ENCODE data around the gene SNCA.

The SNCA gene

DNA sequence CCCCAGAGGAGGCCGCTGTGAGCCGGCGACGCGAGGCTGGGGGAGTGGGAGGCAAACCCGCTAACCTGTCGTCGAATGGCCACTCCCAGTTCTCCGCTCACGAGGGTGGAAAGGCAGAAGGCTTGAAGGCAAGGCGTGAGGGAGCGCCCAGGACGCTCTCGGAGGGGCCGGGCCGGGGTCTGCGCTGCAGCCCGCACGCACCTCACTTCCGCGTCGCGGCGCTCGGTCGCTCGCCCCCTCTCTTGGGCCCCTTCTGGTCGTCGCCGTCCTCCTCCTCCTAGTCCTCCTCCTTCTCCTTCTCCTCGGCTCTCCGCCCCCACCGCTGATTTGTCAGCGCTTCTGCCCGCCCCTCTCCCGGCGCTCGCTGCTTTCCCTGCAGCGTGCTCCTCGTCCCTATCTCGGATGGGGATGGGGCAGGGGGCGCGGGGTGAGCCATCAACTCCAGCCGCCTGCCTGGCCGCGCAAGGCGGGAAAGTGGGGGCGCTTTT lies at the start of gene SNCA:
Gene SNCA, minus strand, starts transcription at position 265 of the 488 bp plus-strand sequence. CDS start 1,494 bp downstream, outside the sequence.
- no peak for DNase-seq (ENCODE audit: low read depth)

- no peak for DNase-seq (ENCODE audit: low read depth)
Observed at GRCh38 chr4:89879215-89879614, 42.3 kb upstream of the SNCA start.

GRCh38 chr4:89878611-89879010 lies 41.6 kb upstream of the SNCA start:
- no peak for DNase-seq (ENCODE audit: low read depth)

DNA sequence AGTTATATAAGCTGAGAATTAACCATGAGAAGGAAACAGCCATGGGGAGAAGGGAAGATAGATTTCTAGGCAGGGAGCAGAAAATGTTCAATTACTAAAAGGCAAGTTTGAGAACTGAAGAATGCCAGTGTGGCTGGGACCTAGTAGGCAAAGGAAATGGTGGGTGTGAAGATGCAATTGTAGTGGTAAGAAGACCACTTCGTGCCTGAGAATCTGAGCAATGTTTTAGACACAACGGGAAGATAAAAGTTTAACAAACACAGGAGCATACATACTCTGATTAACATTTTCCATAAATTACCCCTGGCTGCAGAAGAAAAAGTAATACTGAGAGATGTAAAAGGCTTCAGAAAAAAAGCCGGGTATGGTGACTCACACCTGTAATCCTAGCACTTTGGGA lies 39.6 kb upstream of the SNCA start:
- no peak for DNase-seq (ENCODE audit: low read depth)

DNA sequence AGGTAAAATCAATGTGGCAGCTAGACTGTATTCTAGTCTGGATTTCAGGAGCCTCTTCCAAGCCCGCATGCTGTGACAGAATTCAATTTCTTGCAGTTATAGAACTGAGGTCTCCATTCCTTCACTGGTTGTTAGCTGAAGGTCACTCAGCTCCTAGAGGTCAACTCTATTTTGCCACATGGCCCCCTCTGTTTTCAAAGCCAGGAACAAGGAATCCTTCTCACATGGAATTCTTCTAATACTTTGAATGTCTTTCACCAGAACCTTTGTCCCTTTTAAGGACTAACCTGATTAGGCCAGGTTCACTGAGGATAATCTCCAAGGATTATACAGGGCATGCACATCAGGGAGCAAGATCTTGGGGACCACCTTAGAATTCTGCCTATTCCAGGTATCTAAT lies 34.2 kb upstream of the SNCA start:
- no peak for DNase-seq (ENCODE audit: low read depth)

GRCh38 chr4:89868999-89869589 lies 32.1 kb upstream of the SNCA start:
- DNase-seq (ENCODE audit: low read depth): no peak

- DNase-seq (ENCODE audit: low read depth): no peak
Observed at GRCh38 chr4:89868276-89868675, 31.3 kb upstream of the SNCA start.

DNA sequence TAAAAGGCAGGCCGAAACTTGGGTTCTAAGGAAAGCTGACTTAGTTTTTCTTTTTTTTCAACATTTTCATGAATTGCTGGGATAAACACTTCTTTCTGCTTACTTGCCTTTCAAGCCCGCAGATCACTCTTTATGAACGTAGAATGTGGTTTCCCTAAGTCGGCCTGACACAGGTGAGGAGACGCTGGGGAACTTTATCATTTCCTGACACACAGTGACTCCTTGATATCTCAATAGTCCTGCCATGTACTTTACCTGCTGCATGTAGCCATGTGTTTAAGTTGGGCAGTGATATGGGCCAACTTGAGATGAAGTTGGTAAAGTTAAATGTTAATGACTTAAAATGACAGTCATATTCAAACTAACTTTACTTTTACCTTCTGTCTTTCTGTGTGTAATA lies 26.6 kb upstream of the SNCA start:
- DNase-seq (ENCODE audit: low read depth): no peak

GRCh38 chr4:89860971-89861370 lies 24.0 kb upstream of the SNCA start:
- DNase-seq (ENCODE audit: low read depth): no peak

- no peak for DNase-seq (ENCODE audit: low read depth)
Observed at GRCh38 chr4:89855236-89855635, 18.3 kb upstream of the SNCA start.

GRCh38 chr4:89847571-89848325 lies 10.8 kb upstream of the SNCA start:
- DNase-seq (ENCODE audit: low read depth): no peak

DNA sequence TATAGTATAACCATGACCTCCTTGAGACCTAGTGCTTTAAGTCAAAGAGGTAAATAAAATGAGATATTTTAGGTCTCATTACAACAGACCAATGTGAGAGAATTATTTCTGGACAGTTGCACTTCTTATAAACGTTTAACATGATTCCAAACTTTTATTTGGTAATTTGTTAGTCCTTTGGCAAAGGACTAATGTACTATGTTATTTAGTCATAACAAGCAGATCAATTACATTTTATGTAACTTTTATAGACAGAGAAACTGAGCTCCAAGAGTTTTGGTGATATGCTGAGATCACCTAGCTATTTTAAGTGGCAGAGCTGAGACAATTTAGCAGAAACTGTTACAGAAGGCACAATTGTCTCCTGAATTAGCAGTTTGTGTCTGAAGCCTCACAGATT lies 2.6 kb upstream of the SNCA start:
- no peak for DNase-seq (ENCODE audit: low read depth)

GRCh38 chr4:89837993-89838390 lies 1.0 kb upstream of the SNCA start:
- DNase-seq (ENCODE audit: low read depth): no peak

- DNase-seq (ENCODE audit: low read depth): no peak
Observed at GRCh38 chr4:89837385-89837992, 528 bp upstream of the SNCA start.

DNA sequence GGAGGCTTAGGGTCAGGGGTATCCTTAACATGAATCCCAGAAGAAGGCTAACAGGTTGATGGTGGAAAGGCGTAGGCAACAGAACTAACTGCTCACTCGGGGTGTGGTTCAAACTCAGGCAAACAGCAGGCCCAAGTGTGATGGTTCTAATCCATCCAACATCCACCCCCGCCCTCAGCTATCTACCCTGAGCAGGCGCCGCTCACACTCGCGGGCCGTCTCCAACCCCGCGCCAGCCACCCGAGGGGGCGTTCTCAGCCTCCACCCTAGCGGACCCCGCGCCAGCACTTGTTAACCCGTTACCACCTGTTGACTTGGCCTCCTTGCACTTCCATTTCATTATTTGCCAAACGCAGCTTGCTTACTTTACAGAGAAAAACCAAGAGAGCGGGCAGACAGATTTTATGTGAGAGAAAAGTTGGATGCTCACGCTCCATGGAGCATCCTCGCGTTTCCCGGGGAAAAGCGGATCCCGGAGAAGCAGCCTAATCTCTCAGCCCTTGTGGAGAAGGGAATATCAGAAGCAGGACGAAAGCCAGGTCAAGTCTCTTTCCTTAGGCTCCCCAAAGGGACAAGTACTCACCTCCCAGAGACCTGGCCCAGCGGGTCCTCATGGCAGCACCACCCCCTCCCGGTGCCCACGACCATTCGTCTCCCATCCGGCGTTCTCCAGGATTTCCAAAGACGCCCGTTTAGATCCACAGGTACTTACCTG lies 773 bp downstream of the SNCA start:
- DNase-seq (ENCODE audit: low read depth): no peak

DNA sequence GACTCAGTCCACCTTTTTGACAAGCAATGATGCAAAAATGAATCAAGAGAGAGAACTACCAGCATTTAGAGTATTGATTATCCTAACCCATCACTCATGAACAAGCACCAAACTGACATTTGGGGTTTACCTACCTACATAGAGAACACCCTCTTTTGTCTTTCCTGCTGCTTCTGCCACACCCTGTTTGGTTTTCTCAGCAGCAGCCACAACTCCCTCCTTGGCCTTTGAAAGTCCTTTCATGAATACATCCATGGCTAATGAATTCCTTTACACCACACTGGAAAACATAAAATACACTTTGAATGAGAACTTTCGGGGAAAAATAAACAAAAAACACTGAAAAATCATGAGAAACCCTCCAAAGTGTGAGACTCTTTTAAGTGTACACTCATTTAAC lies 1.5 kb downstream of the SNCA start:
- no peak for DNase-seq (ENCODE audit: low read depth)

DNA sequence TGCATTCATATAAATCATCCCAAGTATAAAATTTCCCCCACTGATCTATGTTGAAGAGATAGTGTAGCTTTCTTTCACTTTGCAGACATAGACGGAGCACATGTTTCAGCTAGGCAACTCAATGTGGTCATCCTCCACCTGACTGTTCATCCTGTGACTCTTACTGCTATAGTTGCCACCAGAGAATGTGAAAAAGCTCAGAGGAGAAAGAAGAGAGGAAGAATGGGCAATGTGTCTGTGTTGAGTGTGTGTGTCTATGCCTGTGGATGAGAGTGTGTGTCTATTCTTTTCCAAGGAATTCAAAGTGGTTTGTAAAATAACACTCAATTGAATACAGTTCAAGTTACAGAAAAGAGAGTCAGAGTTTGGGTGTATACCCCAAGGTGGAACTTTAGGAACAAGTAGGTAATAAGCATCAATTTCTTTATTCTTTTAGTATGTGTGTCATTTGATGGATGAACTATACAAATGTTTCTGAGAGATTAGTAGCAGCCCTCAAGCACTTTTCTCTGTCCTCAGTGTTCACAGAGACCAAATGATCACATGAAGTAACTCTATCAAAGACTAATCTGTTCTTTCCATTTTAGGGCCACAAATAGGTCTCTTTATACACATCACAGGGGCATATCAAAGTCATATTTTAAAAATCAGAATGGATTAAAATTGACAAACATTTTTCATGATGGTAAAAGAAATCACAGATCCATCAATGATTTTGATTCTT lies 2.3 kb downstream of the SNCA start:
- no peak for DNase-seq (ENCODE audit: low read depth)

DNA sequence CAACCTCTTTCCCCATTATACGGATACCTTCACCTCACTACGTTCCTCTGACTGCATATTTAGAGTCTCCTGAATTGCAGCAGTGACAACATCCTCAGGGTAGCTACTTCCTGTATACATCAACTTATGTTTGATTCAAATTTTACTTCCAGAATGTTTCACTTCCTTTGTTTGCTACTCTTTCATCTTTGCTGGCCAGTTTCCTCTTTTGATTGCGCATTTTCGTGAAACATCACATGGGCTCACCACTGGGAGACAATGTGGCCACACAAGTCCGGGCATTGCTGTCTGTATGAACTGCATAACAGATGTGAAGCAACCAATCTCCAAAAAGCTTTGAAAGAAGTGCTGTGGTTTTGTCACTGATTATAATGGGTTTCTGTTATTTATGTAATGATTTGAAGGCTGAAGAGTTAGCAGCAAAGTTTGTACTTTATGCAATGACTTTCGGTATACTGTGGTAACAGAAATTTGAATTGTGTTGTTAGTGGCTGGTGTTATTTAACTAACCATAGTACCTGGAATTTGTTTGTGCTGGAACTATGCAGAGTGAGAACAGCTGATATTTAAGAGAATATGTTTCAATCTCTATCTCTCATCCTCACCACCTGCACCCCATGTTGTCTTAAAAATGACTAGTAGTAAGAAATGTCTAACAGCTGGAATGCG lies 7.4 kb downstream of the SNCA start:
- DNase-seq (ENCODE audit: low read depth): no peak

- no peak for DNase-seq (ENCODE audit: low read depth)
Observed at GRCh38 chr4:89823416-89823815, 13.5 kb downstream of the SNCA start.

- no peak for DNase-seq (ENCODE audit: low read depth)
Observed at GRCh38 chr4:89821612-89822011, 15.3 kb downstream of the SNCA start.

- no peak for DNase-seq (ENCODE audit: low read depth)
Observed at GRCh38 chr4:89820010-89820409, 17.0 kb downstream of the SNCA start.
